Head of caudate nucleus (tissue), 42 donors: ENCODE data around the gene FAM200A.
A peak's percentile ranks its signal among the peaks of the same experiment; 100 is the strongest.
"Not testable (repeated sequence)": the region's sequence is repeated elsewhere in the genome, so short reads cannot be mapped to it uniquely, and the experiment has no call there.

ENCODE experiments used
- DNase-seq, 42 donors: peaks; one replicate each; pipeline versions ENCODE4 v3.0.0 to v3.0.0-alpha.2; 2020 to 2021; ENCODE audit warnings: mixed read lengths in 7 of 42
- intact Hi-C: fragments of 100-400 bp; cut with DNase I; formaldehyde crosslinking; loops from one replicate; pipeline ENCODE4 v1.15.0; 2022

Gene FAM200A

DNA sequence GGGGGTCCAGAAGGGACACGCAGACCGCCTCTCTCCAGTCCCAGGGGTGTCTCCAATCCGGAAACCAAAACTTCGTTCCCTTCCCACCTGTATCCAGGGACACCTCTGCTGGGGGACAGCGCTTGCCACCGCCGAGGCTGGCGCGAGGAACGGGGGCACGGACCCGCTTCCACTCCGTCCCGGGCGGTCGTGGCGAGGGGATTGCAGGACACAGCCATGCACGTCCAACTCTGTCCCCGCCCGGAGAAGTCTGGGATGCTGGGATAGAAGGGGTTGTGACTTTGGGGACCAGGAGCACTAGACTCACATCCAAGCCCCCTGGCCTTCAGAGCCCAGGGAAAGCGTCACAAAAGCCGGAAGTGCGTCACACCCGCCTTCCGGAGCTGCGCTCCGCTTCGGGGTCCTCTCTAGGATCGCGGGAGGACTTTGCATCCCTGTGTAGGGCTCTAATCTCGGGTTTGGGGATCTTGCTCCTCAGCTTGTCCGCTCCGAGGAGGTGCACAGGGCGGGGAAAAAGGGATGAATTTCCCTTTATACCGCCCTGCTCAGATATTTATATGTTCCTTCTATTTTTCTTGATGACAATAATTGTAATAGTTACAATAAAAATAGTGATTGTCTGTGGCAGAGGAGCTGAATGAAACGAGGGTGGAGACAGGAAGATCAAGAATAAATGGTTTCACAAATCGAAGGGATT lies at the start of gene FAM200A:
TSS of gene FAM200A (minus strand) at position 348 of the 697 bp plus-strand sequence. CDS start 3,707 bp downstream, outside the sequence.
- DNase-seq: peak; percentile 81 to 95 (median 92)
- intact Hi-C loops: loop anchor here (10.0 kb wide), 1 partner anchor 147 kb away; the partner anchor contains the start of genes BUD31 and PDAP1

GRCh38 chr7:99599836-99600235 lies 47.9 kb upstream of the FAM200A start:
- intact Hi-C loops: no loop called here
- DNase-seq: no peak

DNA sequence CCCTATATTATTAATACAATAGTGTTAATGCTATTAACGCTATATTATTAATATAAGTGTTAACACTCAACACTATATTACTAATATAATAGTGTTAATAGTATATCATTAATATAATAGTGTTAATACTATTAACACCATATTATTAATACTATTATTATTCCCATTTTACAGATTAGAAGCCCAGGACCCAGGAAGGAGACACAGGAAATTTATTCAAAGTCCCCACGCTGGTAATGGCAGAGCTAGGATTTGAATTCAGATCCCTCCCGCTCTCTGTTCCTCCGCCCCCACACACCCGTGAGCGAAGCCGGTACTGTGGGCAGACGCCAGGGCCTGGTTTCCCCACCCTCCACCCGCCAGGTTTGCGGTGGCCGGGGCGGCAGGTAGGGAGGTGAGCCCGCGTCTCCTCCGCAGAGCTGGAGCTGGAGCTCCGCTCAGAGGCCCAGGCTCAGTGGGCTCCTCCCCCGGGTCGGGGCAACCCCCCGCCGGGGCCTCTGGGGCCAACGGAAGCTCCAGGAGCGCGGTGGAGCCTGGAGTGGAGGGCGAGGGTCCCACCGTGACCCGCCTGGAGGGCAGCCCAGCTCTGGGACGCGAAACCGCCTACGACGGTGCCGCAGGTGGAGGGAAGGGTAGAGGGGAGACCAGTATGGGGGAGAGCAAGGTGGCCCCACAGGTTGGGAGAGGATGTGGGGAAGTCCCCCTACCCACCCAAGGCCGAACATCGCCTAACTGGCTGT lies 46.0 kb upstream of the FAM200A start, which contains the start of gene TMEM225B:
TSS of gene TMEM225B (plus strand) at position 506 of the 740 bp plus-strand sequence. CDS start 6,122 bp downstream, outside the sequence.
- DNase-seq: no peak

GRCh38 chr7:99596408-99596955 lies 44.6 kb upstream of the FAM200A start:
- intact Hi-C loops: no loop called here
- DNase-seq: no peak

More for the DNA sequence above, 46.0 kb upstream of the FAM200A start, which contains the start of gene TMEM225B:
- intact Hi-C loops: no loop called here

GRCh38 chr7:99594948-99595745 lies 43.2 kb upstream of the FAM200A start:
- intact Hi-C loops: no loop called here
- no peak for DNase-seq

DNA sequence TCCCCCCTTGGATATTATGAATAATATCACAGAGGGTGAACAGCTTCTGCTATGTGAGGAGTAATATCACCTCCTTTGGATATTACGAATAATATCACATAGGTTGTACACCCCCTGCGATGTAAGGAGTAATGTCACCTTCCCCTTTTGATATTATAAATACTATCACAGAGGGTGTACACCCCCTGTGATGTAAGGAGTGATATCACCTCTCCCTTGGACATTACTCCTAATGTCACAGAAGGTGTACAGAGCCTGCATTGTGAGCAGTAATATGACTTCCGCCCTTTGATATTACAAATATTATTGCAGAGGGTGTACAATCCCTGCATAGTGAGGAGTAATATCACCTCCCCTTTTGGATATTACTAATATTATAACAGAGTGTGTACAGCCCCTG lies 37.0 kb upstream of the FAM200A start:
- intact Hi-C loops: no loop called here
- no peak for DNase-seq

DNA sequence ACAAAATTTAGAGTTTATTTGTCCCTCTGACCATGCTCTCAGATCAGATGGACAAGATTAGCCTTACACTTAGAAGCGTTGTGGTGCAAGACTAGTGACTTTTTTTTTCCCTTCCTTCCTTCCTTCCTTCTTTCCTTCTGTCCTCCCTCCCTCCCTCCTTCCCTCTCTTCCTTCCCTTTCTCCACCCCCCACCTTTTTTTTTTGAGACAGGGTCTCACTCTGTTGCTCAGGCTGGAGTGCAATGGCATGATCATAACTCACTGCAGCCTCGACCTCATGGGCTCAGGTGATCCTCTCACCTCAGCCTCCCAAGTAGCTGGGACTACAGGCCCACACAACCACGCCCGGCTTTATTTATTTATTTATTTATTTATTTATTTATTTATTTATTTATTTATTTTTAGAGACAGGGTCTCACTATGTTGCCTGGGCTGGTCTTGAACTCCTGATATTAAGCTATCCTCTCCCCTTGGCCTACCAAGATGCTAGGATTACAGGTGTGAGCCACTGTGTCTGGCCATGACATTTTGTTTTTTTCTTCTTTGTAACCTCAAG lies 28.9 kb upstream of the FAM200A start:
- DNase-seq, intact Hi-C loops: not testable (repeated sequence)

DNA sequence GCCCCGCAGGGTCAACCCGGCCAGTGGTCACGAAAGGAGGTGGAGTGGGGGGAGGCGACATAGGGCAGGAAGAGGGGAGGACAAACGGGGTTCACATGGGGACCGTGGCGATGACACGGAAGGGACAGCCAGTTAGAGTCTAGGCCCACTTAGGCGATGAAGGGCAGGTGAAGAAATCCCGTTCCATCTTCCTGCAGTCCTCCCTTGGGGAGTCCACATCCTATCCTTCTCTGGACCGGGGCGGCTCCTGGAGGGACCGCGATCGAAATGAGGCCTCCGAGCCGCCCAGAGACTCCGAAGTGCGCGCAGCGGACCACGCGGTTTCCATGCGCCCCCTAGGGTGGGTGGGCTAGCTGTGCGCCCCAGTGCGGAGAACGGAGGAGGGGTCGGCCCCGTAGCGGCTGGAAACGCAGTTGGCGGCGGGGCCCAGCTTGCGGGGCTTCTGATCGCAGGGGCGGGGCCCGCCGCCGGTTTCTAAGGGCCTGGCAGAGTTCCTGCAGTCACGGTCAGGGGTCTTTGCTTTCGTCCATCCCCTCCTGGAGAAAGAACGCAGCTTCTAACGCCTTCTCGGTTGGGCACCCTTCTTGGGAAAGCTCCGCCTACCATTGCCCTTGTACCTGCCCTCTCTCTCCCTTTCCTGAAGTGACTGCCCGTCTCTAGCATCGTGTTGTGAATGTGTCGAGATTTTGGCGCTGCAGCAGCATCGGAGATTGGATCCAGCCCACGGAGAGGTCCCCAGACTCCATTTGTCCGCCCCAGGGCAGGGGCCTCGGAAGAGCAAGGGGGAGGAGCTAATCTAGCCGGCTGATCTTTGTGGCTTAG lies 28.3 kb upstream of the FAM200A start:
- peak in 38 of 42 donors; percentile 21 to 78 (median 58) for DNase-seq
- intact Hi-C loops: no loop called here

- intact Hi-C loops: no loop called here
- no peak for DNase-seq
These were observed 27.5 kb upstream of the FAM200A start for GRCh38 chr7:99579281-99579955.

- no peak for DNase-seq
- intact Hi-C loops: no loop called here
These were observed 24.3 kb upstream of the FAM200A start for GRCh38 chr7:99576251-99576650.

GRCh38 chr7:99573257-99573656 lies 21.3 kb upstream of the FAM200A start:
- intact Hi-C loops: no loop called here
- no peak for DNase-seq

- intact Hi-C loops: no loop called here
- no peak for DNase-seq
These were observed 19.9 kb upstream of the FAM200A start for GRCh38 chr7:99571768-99572167.

- intact Hi-C loops, DNase-seq: not testable (repeated sequence)
These were observed 16.9 kb upstream of the FAM200A start for GRCh38 chr7:99568770-99569169.

GRCh38 chr7:99563650-99564049 lies 11.7 kb upstream of the FAM200A start:
- peak in 17 of 42 donors; percentile 11 to 62 (median 31) for DNase-seq
- intact Hi-C loops: no loop called here

DNA sequence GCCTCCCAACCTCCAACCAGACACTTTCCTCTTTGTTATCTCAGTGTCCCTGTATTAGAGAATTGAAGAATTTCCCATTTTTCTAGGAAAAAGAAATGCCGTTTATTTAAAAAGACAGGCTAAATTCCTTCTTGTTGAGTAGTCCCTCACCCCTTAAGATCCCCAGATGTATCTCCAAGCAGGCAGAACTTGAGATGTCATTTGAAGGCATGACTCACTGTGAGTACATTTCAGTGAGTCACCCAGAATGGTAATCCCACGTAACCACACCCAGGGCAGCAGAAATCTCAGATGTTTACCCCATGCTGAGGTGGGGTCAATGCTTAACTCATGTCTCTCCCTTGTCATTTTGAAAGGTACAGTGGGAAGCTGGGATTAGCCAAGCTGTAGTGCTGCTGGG lies 10.9 kb upstream of the FAM200A start:
- DNase-seq: peak in 31 of 42 donors; percentile 9 to 86 (median 53)
- intact Hi-C loops: no loop called here

- DNase-seq: no peak
- intact Hi-C loops: no loop called here
These were observed 10.3 kb upstream of the FAM200A start for GRCh38 chr7:99562114-99562784.

DNA sequence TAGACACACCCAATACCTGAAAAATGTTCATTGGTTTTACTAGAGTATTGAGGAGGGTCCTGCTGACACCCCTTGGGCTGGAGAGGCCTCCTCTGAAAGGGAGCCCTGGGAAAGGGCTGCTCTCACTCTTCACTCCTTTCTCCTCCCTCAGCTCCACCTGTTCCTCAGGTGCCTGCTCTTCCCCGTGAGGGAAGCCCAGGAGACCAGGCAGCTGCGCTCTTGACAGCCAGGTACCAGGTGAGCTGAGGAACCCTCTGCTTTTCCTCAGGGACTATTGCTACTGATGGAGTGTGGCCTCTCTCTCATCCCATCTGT lies 9.8 kb upstream of the FAM200A start:
- intact Hi-C loops: no loop called here
- DNase-seq: no peak
